Right lobe of liver (tissue), 4 donors: ENCODE measurements around the gene LIMK2.

Source experiments
- POLR2A ChIP-seq: fragments of 450-650 bp; IDR thresholded peaks from one replicate; pipeline ENCODE4 v1.6.1; 2017; ENCODE audit warnings: antibody characterized with exemption, mild to moderate bottlenecking
- TF ChIP-seq, protein P1 (sequence below), 4 donors: fragments of 200-600 bp in 3 of 4; fragments of 450-650 bp in 1 of 4; IDR thresholded peaks; one replicate each; pipeline versions ENCODE4 v1.5.1 to v1.8.0; 2016 to 2022; ENCODE audit warnings: antibody characterized with exemption in 4 of 4, mild to moderate bottlenecking in 2 of 4
- donor health status: DM: no; HTN: no; CAD: no.
- donor health status: DM: no; HTN: no; CAD: no.
- donor health status: DM: no; HTN: yes; CAD: no.

DNA sequence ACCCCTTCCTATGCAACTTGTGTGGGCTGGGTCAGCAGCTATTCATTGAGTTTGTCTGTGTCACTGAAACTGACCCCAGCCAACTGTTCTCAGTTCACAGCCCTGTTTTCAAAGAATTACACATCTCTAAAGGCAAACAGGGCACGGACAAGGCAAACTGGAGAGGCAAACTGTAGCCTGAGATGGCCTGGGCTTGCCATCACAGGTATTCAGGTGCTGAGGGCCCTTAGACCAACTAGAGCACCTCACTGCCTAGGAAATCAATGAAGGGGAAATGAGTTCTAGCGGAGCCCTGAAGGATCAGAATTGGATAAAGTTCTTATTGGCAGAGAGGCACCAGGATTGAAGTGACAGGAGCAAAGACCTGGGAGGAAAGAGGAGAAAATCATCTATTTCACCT lies 56.2 kb downstream of the LIMK2 start:
- TF ChIP-seq, protein P1, sequence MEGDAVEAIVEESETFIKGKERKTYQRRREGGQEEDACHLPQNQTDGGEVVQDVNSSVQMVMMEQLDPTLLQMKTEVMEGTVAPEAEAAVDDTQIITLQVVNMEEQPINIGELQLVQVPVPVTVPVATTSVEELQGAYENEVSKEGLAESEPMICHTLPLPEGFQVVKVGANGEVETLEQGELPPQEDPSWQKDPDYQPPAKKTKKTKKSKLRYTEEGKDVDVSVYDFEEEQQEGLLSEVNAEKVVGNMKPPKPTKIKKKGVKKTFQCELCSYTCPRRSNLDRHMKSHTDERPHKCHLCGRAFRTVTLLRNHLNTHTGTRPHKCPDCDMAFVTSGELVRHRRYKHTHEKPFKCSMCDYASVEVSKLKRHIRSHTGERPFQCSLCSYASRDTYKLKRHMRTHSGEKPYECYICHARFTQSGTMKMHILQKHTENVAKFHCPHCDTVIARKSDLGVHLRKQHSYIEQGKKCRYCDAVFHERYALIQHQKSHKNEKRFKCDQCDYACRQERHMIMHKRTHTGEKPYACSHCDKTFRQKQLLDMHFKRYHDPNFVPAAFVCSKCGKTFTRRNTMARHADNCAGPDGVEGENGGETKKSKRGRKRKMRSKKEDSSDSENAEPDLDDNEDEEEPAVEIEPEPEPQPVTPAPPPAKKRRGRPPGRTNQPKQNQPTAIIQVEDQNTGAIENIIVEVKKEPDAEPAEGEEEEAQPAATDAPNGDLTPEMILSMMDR (IDR thresholded peaks at IDR 0.05), result no peak
- TF ChIP-seq POLR2A, result no peak
